CD4-positive, alpha-beta T cell treated with Interleukin-15 for 1 hour (primary cell): ENCODE results near the gene UQCRC1.
"Not testable (repeated sequence)": the region's sequence is repeated elsewhere in the genome, so short reads cannot be mapped to it uniquely, and the experiment has no call there.

Source experiments
- DNase-seq: peaks from one replicate; pipeline ENCODE4 v3.0.0-alpha.2; 2020

Gene UQCRC1

GRCh38 chr3:48552111-48552951, 57.1 kb downstream of the UQCRC1 start:
- DNase-seq = no peak

- not testable (repeated sequence) for DNase-seq
Measured at GRCh38 chr3:48551651-48552050, 57.8 kb downstream of the UQCRC1 start.
